M059J (cell line): Measurements from ENCODE around the gene CCDC122. TPM values are rescaled to one million over a fixed set of nuclear protein-coding genes. Genes with fewer than 3 reads are reported as not detected.
A peak's percentile ranks its signal among the peaks of the same experiment; 100 is the strongest.

Experiments used
- DNase-seq: peaks from one replicate; pipeline ENCODE4 v3.0.0-alpha.2; 2012; ENCODE audit warnings: low read depth
- total RNA-seq: library from RNA; depleted of rRNA; stranded (reverse); fragments of >200 nt; shearing (Covaris generic); gene quantifications from 2 replicates; pipeline ENCODE4 v1.2.3, GENCODE V29; 2014; rRNA removed

Gene CCDC122
- total RNA-seq, 1 experiment from 2014 or later: 4.0 TPM

GRCh38 chr13:43804461-43805070 is 75.0 kb downstream of the CCDC122 start:
- peak; percentile 60 for DNase-seq

GRCh38 chr13:43802511-43802910 is 77.0 kb downstream of the CCDC122 start:
- no peak for DNase-seq

GRCh38 chr13:43800828-43801227 is 78.7 kb downstream of the CCDC122 start:
- no peak for DNase-seq

GRCh38 chr13:43799191-43799590 is 80.3 kb downstream of the CCDC122 start:
- DNase-seq: no peak

- no peak for DNase-seq
These were observed 81.7 kb downstream of the CCDC122 start for GRCh38 chr13:43797869-43798268.

- DNase-seq: no peak
These were observed 82.4 kb downstream of the CCDC122 start for GRCh38 chr13:43797159-43797558.

GRCh38 chr13:43794416-43794815 is 85.1 kb downstream of the CCDC122 start:
- DNase-seq: no peak

GRCh38 chr13:43792076-43792881 is 87.3 kb downstream of the CCDC122 start:
- DNase-seq: peak; percentile 36

- DNase-seq: peak; percentile 28
These were observed 91.5 kb downstream of the CCDC122 start for GRCh38 chr13:43787997-43788396.

GRCh38 chr13:43787518-43787891 is 92.0 kb downstream of the CCDC122 start:
- DNase-seq: no peak

- DNase-seq: peak; percentile 55
These were observed 92.6 kb downstream of the CCDC122 start, which contains the start of gene ENOX1 for GRCh38 chr13:43786766-43787517. ENOX1 (minus strand) TSS chr13:43786972.

GRCh38 chr13:43786472-43786765 is 93.1 kb downstream of the CCDC122 start:
- no peak for DNase-seq

Other genes with a start within 250 kb of the CCDC122 start
- gene ENOX1, start 92.8 kb downstream of the CCDC122 start, total RNA-seq: 0.05 and 0.10 TPM in 2 replicates
- 3.4 and 6.1 TPM in 2 replicates for gene LACC1, start 164 bp upstream of the CCDC122 start, total RNA-seq